B cell (primary cell): ENCODE results near the gene EPSTI1.

ENCODE experiments used
- EZH2 ChIP-seq: IDR thresholded peaks from 2 replicates; pipeline ENCODE4 v1.6.1; 2012; ENCODE audit warnings: borderline replicate concordance, low read depth, mild to moderate bottlenecking, moderate library complexity, low read length; ENCODE audit not compliant: insufficient read depth, poor library complexity, severe bottlenecking
- TF ChIP-seq, protein P1 (sequence below): fragments of 200-600 bp; IDR thresholded peaks from one replicate; pipeline ENCODE4 v1.8.0; 2022; ENCODE audit warnings: antibody characterized with exemption, mild to moderate bottlenecking

DNA sequence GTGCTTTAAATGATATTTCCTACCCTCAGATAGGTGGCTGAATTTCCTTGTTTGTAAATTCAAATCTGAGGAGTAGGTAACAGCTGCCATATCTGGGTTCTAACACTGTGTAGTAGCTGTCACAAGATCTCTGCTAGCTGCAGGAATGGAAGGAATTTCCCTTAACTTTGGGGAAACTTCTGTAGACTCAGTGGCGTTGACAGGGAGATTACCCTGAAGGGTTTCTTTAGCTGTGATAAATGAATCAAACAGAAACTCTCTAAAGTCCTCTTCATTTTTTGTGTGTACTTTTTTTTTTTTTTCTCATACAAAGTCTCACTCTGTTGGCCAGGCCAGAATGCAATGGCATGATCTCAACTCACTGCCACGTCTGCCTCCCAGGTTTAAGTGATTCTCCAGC, 5.3 kb upstream of the EPSTI1 start:
- TF ChIP-seq, protein P1, sequence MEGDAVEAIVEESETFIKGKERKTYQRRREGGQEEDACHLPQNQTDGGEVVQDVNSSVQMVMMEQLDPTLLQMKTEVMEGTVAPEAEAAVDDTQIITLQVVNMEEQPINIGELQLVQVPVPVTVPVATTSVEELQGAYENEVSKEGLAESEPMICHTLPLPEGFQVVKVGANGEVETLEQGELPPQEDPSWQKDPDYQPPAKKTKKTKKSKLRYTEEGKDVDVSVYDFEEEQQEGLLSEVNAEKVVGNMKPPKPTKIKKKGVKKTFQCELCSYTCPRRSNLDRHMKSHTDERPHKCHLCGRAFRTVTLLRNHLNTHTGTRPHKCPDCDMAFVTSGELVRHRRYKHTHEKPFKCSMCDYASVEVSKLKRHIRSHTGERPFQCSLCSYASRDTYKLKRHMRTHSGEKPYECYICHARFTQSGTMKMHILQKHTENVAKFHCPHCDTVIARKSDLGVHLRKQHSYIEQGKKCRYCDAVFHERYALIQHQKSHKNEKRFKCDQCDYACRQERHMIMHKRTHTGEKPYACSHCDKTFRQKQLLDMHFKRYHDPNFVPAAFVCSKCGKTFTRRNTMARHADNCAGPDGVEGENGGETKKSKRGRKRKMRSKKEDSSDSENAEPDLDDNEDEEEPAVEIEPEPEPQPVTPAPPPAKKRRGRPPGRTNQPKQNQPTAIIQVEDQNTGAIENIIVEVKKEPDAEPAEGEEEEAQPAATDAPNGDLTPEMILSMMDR: no peak
- TF ChIP-seq EZH2: no peak
